Tibial artery (tissue), 4 donors: Measurements from ENCODE around the gene LIX1.

ENCODE experiments used
- DNase-seq, 2 donors: peaks; one replicate each; pipeline ENCODE4 v3.0.0-alpha.2; 2019
- H3K27ac ChIP-seq, 2 donors: fragments of 200-600 bp; sonication (generic) in 1 of 2; 1 replicate in 1 of 2; 2 replicates in 1 of 2; pipeline ENCODE4 v1.5.1; 2018 to 2019; ENCODE audit warnings: mild to moderate bottlenecking in 1 of 2
- H3K27me3 ChIP-seq, 2 donors: fragments of 200-600 bp; sonication (generic) in 1 of 2; one replicate each; pipeline versions ENCODE4 v1.5.1 to v1.6.0; 2016 to 2019
- H3K36me3 ChIP-seq, 3 donors: fragments of 200-600 bp; sonication (generic) in 2 of 3; one replicate each; pipeline ENCODE4 v1.5.1; 2016 to 2019; ENCODE audit warnings: mild to moderate bottlenecking in 2 of 3
- H3K4me1 ChIP-seq, 4 donors: fragments of 200-600 bp; sonication (generic) in 2 of 4; 1 replicate in 3 of 4; 2 replicates in 1 of 4; pipeline ENCODE4 v1.5.1; 2016 to 2019
- H3K4me3 ChIP-seq, 2 donors: fragments of 200-600 bp; sonication (generic) in 1 of 2; 1 replicate in 1 of 2; 2 replicates in 1 of 2; pipeline ENCODE4 v1.5.1; 2018 to 2019; ENCODE audit warnings: mild to moderate bottlenecking in 2 of 2
- H3K9me3 ChIP-seq, 3 donors: fragments of 200-600 bp; sonication (generic) in 1 of 3; one replicate each; pipeline ENCODE4 v1.5.1; 2016 to 2019
- intact Hi-C: fragments of 100-400 bp; cut with DNase I; formaldehyde crosslinking; loops from one replicate; pipeline ENCODE4 v1.15.0; 2023; ENCODE audit warnings: low total_unique reads
- TF ChIP-seq, protein P1 (sequence below), 2 experiments: fragments of 200-600 bp in 1 of 2; fragments of 450-650 bp in 1 of 2; IDR thresholded peaks; one replicate each; pipeline ENCODE4 v1.5.1; 2017 to 2019; ENCODE audit warnings: antibody characterized with exemption in 2 of 2, mild to moderate bottlenecking in 1 of 2, moderate library complexity in 1 of 2

The LIX1 gene

DNA sequence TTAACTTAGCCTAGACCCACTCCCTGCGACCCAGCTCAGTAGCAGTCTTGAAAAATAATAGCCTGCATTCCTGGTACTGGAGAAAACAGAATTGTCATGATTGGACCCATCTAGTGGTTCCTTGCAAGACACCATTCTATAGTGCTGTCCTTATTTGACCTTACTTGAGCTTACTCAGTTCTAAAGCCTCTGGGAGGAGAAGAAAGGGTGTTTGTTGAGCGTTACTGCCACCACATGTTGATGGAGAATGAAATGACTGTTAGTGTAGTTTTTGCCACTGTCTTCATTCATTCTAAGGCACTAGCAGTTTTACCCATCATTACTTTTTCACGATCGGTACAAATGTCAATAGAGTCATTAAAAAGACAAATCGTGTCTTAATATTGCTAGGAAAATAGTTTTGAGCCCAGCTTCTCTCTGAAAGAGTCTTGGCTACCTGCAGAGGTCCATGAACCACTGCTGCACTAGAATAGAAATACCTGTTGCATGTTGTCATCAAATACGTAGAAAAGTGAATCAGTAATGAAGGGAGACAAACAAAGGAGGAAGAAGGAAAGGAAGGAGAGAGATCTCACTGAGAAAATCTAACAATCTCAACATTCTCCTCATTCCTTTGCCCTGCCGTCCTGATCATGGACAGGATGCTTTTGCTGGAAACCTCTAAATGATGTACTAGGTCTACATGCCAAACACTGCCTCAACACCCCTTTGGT, 96.0 kb downstream of the LIX1 start:
- Histone ChIP-seq H3K4me3 (no peak overlapping the region), H3K36me3 (no peaks in the 10 kb centered on the region), H3K9me3 (no peaks in the 10 kb centered on the region), H3K27me3 (no peaks in the 10 kb centered on the region), H3K4me1 (no peaks in the 10 kb centered on the region), H3K27ac (no peak overlapping the region)
- intact Hi-C loops: no loop called here
- DNase-seq: no peak
- TF ChIP-seq, protein P1, sequence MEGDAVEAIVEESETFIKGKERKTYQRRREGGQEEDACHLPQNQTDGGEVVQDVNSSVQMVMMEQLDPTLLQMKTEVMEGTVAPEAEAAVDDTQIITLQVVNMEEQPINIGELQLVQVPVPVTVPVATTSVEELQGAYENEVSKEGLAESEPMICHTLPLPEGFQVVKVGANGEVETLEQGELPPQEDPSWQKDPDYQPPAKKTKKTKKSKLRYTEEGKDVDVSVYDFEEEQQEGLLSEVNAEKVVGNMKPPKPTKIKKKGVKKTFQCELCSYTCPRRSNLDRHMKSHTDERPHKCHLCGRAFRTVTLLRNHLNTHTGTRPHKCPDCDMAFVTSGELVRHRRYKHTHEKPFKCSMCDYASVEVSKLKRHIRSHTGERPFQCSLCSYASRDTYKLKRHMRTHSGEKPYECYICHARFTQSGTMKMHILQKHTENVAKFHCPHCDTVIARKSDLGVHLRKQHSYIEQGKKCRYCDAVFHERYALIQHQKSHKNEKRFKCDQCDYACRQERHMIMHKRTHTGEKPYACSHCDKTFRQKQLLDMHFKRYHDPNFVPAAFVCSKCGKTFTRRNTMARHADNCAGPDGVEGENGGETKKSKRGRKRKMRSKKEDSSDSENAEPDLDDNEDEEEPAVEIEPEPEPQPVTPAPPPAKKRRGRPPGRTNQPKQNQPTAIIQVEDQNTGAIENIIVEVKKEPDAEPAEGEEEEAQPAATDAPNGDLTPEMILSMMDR (IDR thresholded peaks at IDR 0.05): no peak

DNA sequence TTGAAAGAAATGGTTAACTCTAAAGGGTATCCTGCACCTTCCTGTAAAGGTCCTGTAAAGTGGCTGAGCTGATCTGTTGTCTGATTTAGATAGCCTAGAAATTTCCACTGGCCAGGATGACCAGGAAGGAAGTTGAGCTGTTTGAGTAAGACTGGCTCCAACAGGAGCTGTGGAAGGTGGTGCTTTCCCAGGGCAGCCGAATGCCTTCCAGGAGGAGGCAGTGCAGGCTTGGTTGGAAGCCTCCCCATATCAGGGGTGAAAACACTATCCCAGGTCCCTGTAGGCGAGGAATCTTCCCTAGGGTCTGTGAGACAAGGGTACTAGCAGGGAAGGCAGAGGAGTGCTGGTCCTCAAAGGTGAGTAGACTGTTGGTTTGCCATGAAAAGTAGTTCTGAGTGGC, 98.4 kb downstream of the LIX1 start:
- H3K36me3 ChIP-seq: no peaks in the 10 kb centered on the region
- H3K27ac ChIP-seq: no peak overlapping the region
- H3K4me1 ChIP-seq: no peaks in the 10 kb centered on the region
- no peaks in the 10 kb centered on the region for H3K9me3 ChIP-seq
- TF ChIP-seq, protein P1 (IDR thresholded peaks at IDR 0.05): peak; percentile 22 to 33
- no peak for DNase-seq
- no peak overlapping the region for H3K4me3 ChIP-seq
- no peaks in the 10 kb centered on the region for H3K27me3 ChIP-seq
- intact Hi-C loops: no loop called here

DNA sequence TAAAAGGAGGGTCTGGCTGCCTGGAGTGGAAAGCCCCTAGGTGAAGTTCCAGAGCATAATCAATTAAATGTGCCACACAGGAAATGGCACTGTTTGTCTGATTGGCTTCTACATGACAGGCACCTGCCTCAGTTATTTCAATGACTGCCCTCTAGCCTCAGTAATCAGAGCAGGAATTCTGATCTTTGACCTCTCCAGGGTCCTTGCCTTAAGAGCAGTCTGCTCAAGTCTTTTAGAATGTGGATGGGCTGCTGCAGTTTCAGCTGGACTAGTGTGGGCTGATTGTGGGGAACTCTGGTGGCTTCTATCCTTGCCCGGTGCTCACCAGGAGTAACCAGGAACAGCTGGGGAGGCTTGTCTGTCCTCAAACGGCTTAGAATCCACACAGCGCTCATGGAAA, 98.9 kb downstream of the LIX1 start:
- H3K27ac ChIP-seq: no peak overlapping the region
- intact Hi-C loops: no loop called here

DNA sequence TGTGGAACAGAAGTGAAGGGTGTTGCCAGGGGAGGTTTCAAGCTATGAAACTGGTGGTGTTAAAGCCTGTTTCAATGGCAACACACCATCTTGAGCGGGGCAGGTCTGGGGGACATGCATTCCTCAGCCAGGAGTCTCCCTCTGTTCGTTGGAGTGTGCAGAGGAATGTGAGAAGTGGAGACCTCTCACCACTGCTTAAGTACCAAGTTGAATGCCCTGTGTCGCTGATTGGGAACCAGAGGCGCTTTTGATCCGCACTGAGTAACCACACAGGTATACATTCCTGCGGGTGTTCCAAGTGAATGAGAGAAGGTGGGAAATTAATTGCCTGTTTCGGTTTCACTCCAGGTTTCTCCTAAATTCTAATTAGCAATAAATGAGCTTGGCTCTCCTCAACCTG, 99.4 kb downstream of the LIX1 start:
- no peaks in the 10 kb centered on the region for H3K9me3 ChIP-seq
- no peaks in the 10 kb centered on the region for H3K27me3 ChIP-seq
- no peaks in the 10 kb centered on the region for H3K4me1 ChIP-seq
- H3K36me3 ChIP-seq: peaks cover 0 to under 1% (median 0%) of the 10 kb centered on the region in 3 donors
- no peak overlapping the region for H3K4me3 ChIP-seq
- intact Hi-C loops: no loop called here
- TF ChIP-seq, protein P1 (IDR thresholded peaks at IDR 0.05): no peak
- no peak for DNase-seq
- no peak overlapping the region for H3K27ac ChIP-seq

More for the DNA sequence above, 98.9 kb downstream of the LIX1 start:
- Histone ChIP-seq H3K9me3 (no peaks in the 10 kb centered on the region), H3K36me3 (no peaks in the 10 kb centered on the region), H3K4me1 (no peaks in the 10 kb centered on the region), H3K27me3 (no peaks in the 10 kb centered on the region), H3K4me3 (no peak overlapping the region)
- DNase-seq: no peak
- TF ChIP-seq, protein P1 (IDR thresholded peaks at IDR 0.05): no peak
